Measurements from ENCODE around the gene SHC2. TPM values are rescaled to one million over a fixed set of nuclear protein-coding genes. Genes with fewer than 3 reads are reported as not detected.

Gene SHC2
- total and polyA plus RNA-seq, 2 experiments from 2014 or later, result 2.2 to 4.6 TPM

GRCh38 chr19:464208-464545, 3.3 kb upstream of the SHC2 start:
- H3K27ac Mint-ChIP-seq, result no peak overlapping the region
- H3K4me3 Mint-ChIP-seq, result no peak overlapping the region
- no peak for TF ChIP-seq STAT1 (IDR thresholded peaks at IDR 0.05; ENCODE audit: unreplicated experiment)
- TF ChIP-seq ETS1 (IDR thresholded peaks at IDR 0.05), result no peak
- no peak for TF ChIP-seq CREB1 (CRISPR knock-in tag; IDR thresholded peaks at IDR 0.05; ENCODE audit: low read depth)
- TF ChIP-seq ZNF331 (CRISPR knock-in tag; IDR thresholded peaks at IDR 0.05; ENCODE audit: low read depth), result no peak
- no peak for TF ChIP-seq ZNF114 (CRISPR knock-in tag; IDR thresholded peaks at IDR 0.05)
- no peak for TF ChIP-seq REST (IDR thresholded peaks at IDR 0.05; ENCODE audit: unreplicated experiment)
- TF ChIP-seq ZNF462 (CRISPR knock-in tag; IDR thresholded peaks at IDR 0.05), result no peak
- TF ChIP-seq POLR2AphosphoS5 (IDR thresholded peaks at IDR 0.05; ENCODE audit: low read depth), result no peak
- TF ChIP-seq EZH2phosphoT487 (IDR thresholded peaks at IDR 0.05; ENCODE audit: unreplicated experiment), result no peak
- TF ChIP-seq EZH2 (IDR thresholded peaks at IDR 0.05; ENCODE audit: low read depth, unreplicated experiment), result no peak
- no peak for TF ChIP-seq JUNB (IDR thresholded peaks at IDR 0.05; ENCODE audit: unreplicated experiment)
- TF ChIP-seq CTCF (conservative IDR thresholded peaks at IDR 0.05; ENCODE audit: low read depth in 2 of 2), result no peak
- no peak for TF ChIP-seq NANOG (IDR thresholded peaks at IDR 0.05; ENCODE audit: borderline replicate concordance)

More at GRCh38 chr19:464208-464545, 3.3 kb upstream of the SHC2 start:
- H3K36me3 ChIP-seq (ENCODE audit: insufficient read depth), result no peaks in the 10 kb centered on the region
- ATAC-seq, result no peak
- Mint-ChIP-seq H3K4me1 (peaks cover 5% of the 10 kb centered on the region; the same call in 2 of the 3 replicates), H3K36me3 (ENCODE audit: low read depth) (no peaks in the 10 kb centered on the region), H3K27me3 (ENCODE audit: insufficient read depth, low read depth, poor library complexity) (peaks cover 28% of the 10 kb centered on the region), H3K9me3 (peaks cover 4% of the 10 kb centered on the region)
- no peak for DNase-seq (ENCODE audit: low spot score)
- H3K9me2 ChIP-seq (ENCODE audit: insufficient read depth), result no peaks in the 10 kb centered on the region
- H3K4me3 ChIP-seq, result no peak overlapping the region
- H3F3A ChIP-seq (replicated peaks; ENCODE audit: low read depth), result 0 out of 2 replicates have a peak, but pooled peaks cover 4% of the 10 kb centered on the region
- no peaks in the 10 kb centered on the region; the same call in 1 of the 2 replicates for H3K4me1 ChIP-seq (ENCODE audit: insufficient read depth)
- H3K27me3 ChIP-seq (ENCODE audit: insufficient read depth), result peaks cover 29% of the 10 kb centered on the region
- no peaks in the 10 kb centered on the region for H3K79me2 ChIP-seq (replicated peaks; ENCODE audit: insufficient read depth)
- no peaks in the 10 kb centered on the region for H4K20me1 ChIP-seq (replicated peaks; ENCODE audit: insufficient read depth)
- H3K27ac ChIP-seq (ENCODE audit: low read depth), result no peak overlapping the region
- no peak overlapping the region for H2AFZ ChIP-seq
- H3K4me2 ChIP-seq, result no peak overlapping the region

Measured in GM23338 (cell line).